ENCODE measurements around the gene ERBB2. TPM values are rescaled to one million over a fixed set of nuclear protein-coding genes. Genes with fewer than 3 reads are reported as not detected.

Gene ERBB2
- total and polyA plus RNA-seq, 2 of the 13 experiments (the other 11 are each of a cell fraction or from before 2014, with no cell fraction given), result 57.7 to 64.1 TPM

DNA sequence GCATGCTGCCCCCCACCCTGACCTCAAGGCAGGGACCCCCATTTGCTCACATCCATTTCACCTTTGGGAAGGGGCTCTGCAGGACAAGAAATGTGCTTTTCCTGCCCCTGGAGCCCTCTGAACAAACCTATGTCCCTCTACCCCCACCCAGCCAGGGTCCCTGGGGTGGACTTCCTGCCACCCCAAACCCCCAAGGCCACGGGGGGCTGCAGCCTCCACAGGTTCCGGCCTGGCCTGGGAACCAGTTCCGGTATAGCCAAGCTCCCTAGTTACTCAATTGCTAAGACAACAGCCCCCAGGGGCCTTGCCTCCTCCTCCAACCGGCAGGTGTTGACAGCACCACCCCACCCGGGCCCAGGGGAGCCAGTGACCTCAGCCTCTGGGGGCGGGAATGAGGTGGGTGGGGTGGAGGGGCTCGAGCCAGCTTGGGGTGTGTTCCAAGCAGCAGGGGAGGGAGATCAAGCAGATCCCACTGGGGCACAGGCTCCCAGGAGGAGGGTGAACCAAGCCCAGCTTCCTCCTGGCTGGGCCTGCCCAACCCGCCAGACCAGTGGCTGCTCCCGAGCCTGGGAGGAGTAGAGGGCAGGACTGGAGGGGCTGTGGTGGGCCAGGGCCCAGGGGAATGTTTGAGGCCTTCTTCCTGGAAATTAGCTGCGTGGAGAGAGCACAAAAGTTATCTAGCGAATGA, 25.0 kb upstream of the ERBB2 start (continued):
- TF ChIP-seq, protein P1, sequence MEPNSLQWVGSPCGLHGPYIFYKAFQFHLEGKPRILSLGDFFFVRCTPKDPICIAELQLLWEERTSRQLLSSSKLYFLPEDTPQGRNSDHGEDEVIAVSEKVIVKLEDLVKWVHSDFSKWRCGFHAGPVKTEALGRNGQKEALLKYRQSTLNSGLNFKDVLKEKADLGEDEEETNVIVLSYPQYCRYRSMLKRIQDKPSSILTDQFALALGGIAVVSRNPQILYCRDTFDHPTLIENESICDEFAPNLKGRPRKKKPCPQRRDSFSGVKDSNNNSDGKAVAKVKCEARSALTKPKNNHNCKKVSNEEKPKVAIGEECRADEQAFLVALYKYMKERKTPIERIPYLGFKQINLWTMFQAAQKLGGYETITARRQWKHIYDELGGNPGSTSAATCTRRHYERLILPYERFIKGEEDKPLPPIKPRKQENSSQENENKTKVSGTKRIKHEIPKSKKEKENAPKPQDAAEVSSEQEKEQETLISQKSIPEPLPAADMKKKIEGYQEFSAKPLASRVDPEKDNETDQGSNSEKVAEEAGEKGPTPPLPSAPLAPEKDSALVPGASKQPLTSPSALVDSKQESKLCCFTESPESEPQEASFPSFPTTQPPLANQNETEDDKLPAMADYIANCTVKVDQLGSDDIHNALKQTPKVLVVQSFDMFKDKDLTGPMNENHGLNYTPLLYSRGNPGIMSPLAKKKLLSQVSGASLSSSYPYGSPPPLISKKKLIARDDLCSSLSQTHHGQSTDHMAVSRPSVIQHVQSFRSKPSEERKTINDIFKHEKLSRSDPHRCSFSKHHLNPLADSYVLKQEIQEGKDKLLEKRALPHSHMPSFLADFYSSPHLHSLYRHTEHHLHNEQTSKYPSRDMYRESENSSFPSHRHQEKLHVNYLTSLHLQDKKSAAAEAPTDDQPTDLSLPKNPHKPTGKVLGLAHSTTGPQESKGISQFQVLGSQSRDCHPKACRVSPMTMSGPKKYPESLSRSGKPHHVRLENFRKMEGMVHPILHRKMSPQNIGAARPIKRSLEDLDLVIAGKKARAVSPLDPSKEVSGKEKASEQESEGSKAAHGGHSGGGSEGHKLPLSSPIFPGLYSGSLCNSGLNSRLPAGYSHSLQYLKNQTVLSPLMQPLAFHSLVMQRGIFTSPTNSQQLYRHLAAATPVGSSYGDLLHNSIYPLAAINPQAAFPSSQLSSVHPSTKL (CRISPR knock-in tag; IDR thresholded peaks at IDR 0.05), result peak; percentile 55; the same call in 1 of the 2 replicates
- TF ChIP-seq CREM (IDR thresholded peaks at IDR 0.05) (peak; percentile 59; the same call in 1 of the 2 replicates), CREM (CRISPR knock-in tag; IDR thresholded peaks at IDR 0.05) (no peak), ZNF124 (CRISPR knock-in tag; IDR thresholded peaks at IDR 0.05) (0 out of 2 replicates have a peak, but pooled peaks have one; percentile 22), NFIC (IDR thresholded peaks at IDR 0.05; ENCODE audit: low read length) (no peak), ZBTB42 (CRISPR knock-in tag; IDR thresholded peaks at IDR 0.05) (peak; percentile 84; the same call in 1 of the 2 replicates), SATB2 (CRISPR knock-in tag; IDR thresholded peaks at IDR 0.05) (no peak), PPARG (CRISPR knock-in tag; conservative IDR thresholded peaks at IDR 0.05) (peak; percentile 74), HMG20A (CRISPR knock-in tag; IDR thresholded peaks at IDR 0.05; ENCODE audit: borderline replicate concordance) (no peak; the same call in 1 of the 2 replicates), DPF2 (CRISPR knock-in tag; IDR thresholded peaks at IDR 0.05; ENCODE audit: borderline replicate concordance, low read depth) (0 out of 2 replicates have a peak, but pooled peaks have one; percentile 37), ZNF136 (CRISPR knock-in tag; IDR thresholded peaks at IDR 0.05; ENCODE audit: low read depth) (0 out of 2 replicates have a peak, but pooled peaks have one; percentile 53), MEIS1 (CRISPR knock-in tag; IDR thresholded peaks at IDR 0.05; ENCODE audit: borderline replicate concordance) (peak; percentile 63; the same call in 1 of the 2 replicates), ZFP1 (CRISPR knock-in tag; IDR thresholded peaks at IDR 0.05) (0 out of 2 replicates have a peak, but pooled peaks have one; percentile 21), REL (CRISPR knock-in tag; conservative IDR thresholded peaks at IDR 0.05) (0 out of 2 replicates have a peak, but pooled peaks have one; percentile 41), ARID2 (CRISPR knock-in tag; IDR thresholded peaks at IDR 0.05; ENCODE audit: borderline replicate concordance) (0 out of 2 replicates have a peak, but pooled peaks have one; percentile 44), SIN3A (IDR thresholded peaks at IDR 0.05; ENCODE audit: borderline replicate concordance, low read depth, low read length) (peak; percentile 82; the same call in 1 of the 2 replicates), ZNF572 (CRISPR knock-in tag; IDR thresholded peaks at IDR 0.05) (peak; percentile 24; the same call in 1 of the 2 replicates)
- TF ChIP-seq, protein P2, sequence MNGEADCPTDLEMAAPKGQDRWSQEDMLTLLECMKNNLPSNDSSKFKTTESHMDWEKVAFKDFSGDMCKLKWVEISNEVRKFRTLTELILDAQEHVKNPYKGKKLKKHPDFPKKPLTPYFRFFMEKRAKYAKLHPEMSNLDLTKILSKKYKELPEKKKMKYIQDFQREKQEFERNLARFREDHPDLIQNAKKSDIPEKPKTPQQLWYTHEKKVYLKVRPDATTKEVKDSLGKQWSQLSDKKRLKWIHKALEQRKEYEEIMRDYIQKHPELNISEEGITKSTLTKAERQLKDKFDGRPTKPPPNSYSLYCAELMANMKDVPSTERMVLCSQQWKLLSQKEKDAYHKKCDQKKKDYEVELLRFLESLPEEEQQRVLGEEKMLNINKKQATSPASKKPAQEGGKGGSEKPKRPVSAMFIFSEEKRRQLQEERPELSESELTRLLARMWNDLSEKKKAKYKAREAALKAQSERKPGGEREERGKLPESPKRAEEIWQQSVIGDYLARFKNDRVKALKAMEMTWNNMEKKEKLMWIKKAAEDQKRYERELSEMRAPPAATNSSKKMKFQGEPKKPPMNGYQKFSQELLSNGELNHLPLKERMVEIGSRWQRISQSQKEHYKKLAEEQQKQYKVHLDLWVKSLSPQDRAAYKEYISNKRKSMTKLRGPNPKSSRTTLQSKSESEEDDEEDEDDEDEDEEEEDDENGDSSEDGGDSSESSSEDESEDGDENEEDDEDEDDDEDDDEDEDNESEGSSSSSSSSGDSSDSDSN (CRISPR knock-in tag; IDR thresholded peaks at IDR 0.05), result peak; percentile 66
- TF ChIP-seq, protein P3, sequence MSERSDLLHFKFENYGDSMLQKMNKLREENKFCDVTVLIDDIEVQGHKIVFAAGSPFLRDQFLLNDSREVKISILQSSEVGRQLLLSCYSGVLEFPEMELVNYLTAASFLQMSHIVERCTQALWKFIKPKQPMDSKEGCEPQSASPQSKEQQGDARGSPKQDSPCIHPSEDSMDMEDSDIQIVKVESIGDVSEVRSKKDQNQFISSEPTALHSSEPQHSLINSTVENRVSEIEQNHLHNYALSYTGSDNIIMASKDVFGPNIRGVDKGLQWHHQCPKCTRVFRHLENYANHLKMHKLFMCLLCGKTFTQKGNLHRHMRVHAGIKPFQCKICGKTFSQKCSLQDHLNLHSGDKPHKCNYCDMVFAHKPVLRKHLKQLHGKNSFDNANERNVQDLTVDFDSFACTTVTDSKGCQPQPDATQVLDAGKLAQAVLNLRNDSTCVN (CRISPR knock-in tag; IDR thresholded peaks at IDR 0.05; ENCODE audit: borderline replicate concordance), result 0 out of 2 replicates have a peak, but pooled peaks have one; percentile 6
